KMS-11 (cell line): ENCODE measurements around the gene FAHD2B.
A peak's percentile ranks its signal among the peaks of the same experiment; 100 is the strongest.
"Not testable (repeated sequence)": the region's sequence is repeated elsewhere in the genome, so short reads cannot be mapped to it uniquely, and the experiment has no call there.

Source experiments
- H2AFZ ChIP-seq: fragments of 200-600 bp; sonication (generic); 2 replicates; pipeline ENCODE4 v1.6.1; 2016; ENCODE audit warnings: antibody characterized with exemption, mixed run types, low read depth
- H3K27ac ChIP-seq: fragments of 200-600 bp; sonication (generic); 2 replicates; pipeline ENCODE4 v1.6.1; 2016; ENCODE audit warnings: mild to moderate bottlenecking, mixed run types
- H3K27me3 ChIP-seq: fragments of 200-600 bp; sonication (generic); 2 replicates; pipeline ENCODE4 v1.6.1; 2017; ENCODE audit warnings: mild to moderate bottlenecking, low read depth, mixed run types, moderate library complexity; ENCODE audit not compliant: insufficient read depth
- H3K36me3 ChIP-seq: fragments of 200-600 bp; sonication (generic); 2 replicates; pipeline ENCODE4 v1.6.1; 2017; ENCODE audit warnings: mild to moderate bottlenecking, mixed run types; ENCODE audit not compliant: insufficient read depth
- H3K4me1 ChIP-seq: fragments of 200-600 bp; sonication (generic); 2 replicates; pipeline ENCODE4 v1.6.1; 2016; ENCODE audit warnings: mild to moderate bottlenecking, low read depth, mixed run types; ENCODE audit not compliant: poor library complexity, severe bottlenecking
- H3K4me2 ChIP-seq: fragments of 200-600 bp; sonication (generic); 2 replicates; pipeline ENCODE4 v1.7.0; 2016; ENCODE audit warnings: mild to moderate bottlenecking, mixed run types
- H3K4me3 ChIP-seq: fragments of 200-600 bp; sonication (generic); IDR thresholded peaks from 2 replicates; pipeline ENCODE4 v1.6.1; 2017; ENCODE audit warnings: low read depth, low read length, mixed read lengths; ENCODE audit not compliant: insufficient read depth
- H3K79me2 ChIP-seq: fragments of 200-600 bp; sonication (generic); 2 replicates; pipeline ENCODE4 v1.6.1; 2016; ENCODE audit warnings: low read depth, mixed run types; ENCODE audit not compliant: insufficient read depth
- H3K9ac ChIP-seq: fragments of 200-600 bp; sonication (generic); 2 replicates; pipeline ENCODE4 v1.6.1; 2016; ENCODE audit warnings: mild to moderate bottlenecking, mixed run types
- H4K20me1 ChIP-seq: fragments of 200-600 bp; sonication (generic); 2 replicates; pipeline ENCODE4 v1.6.1; 2016; ENCODE audit warnings: mild to moderate bottlenecking, mixed run types; ENCODE audit not compliant: insufficient read depth
- TF ChIP-seq, protein P1 (sequence below): fragments of 200-600 bp; sonication (generic); conservative IDR thresholded peaks from 2 replicates; pipeline ENCODE4 v1.6.1; 2017; ENCODE audit warnings: low read depth, mild to moderate bottlenecking, antibody characterized with exemption, low read length, moderate library complexity, mixed read lengths

Gene FAHD2B

GRCh38 chr2:97098786-97099372 lies 4.2 kb upstream of the FAHD2B start:
- not testable (repeated sequence) for H3K4me1 ChIP-seq, H4K20me1 ChIP-seq, H3K36me3 ChIP-seq, H3K27me3 ChIP-seq, H3K9ac ChIP-seq, H3K79me2 ChIP-seq, H3K4me3 ChIP-seq, H3K27ac ChIP-seq, H3K4me2 ChIP-seq, H2AFZ ChIP-seq

GRCh38 chr2:97095661-97096060 lies 979 bp upstream of the FAHD2B start:
- Histone ChIP-seq H3K79me2 (no peaks in the 10 kb centered on the region), H3K4me2 (peak overlapping the region; percentile 54; the same call in 1 of the 2 replicates), H3K9ac (no peak overlapping the region; the same call in 1 of the 2 replicates), H3K36me3 (no peaks in the 10 kb centered on the region), H3K27me3 (no peaks in the 10 kb centered on the region), H3K4me1 (no peaks in the 10 kb centered on the region), H3K27ac (no peak overlapping the region), H2AFZ (peak overlapping the region; percentile 67; the same call in 1 of the 2 replicates), H3K4me3 (no peak overlapping the region), H4K20me1 (no peaks in the 10 kb centered on the region)
- TF ChIP-seq, protein P1, sequence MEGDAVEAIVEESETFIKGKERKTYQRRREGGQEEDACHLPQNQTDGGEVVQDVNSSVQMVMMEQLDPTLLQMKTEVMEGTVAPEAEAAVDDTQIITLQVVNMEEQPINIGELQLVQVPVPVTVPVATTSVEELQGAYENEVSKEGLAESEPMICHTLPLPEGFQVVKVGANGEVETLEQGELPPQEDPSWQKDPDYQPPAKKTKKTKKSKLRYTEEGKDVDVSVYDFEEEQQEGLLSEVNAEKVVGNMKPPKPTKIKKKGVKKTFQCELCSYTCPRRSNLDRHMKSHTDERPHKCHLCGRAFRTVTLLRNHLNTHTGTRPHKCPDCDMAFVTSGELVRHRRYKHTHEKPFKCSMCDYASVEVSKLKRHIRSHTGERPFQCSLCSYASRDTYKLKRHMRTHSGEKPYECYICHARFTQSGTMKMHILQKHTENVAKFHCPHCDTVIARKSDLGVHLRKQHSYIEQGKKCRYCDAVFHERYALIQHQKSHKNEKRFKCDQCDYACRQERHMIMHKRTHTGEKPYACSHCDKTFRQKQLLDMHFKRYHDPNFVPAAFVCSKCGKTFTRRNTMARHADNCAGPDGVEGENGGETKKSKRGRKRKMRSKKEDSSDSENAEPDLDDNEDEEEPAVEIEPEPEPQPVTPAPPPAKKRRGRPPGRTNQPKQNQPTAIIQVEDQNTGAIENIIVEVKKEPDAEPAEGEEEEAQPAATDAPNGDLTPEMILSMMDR = no peak

GRCh38 chr2:97093983-97094771 lies 505 bp downstream of the FAHD2B start:
- not testable (repeated sequence) for H3K27me3 ChIP-seq, H3K27ac ChIP-seq, H2AFZ ChIP-seq, H3K9ac ChIP-seq, H3K79me2 ChIP-seq, H4K20me1 ChIP-seq, H3K4me1 ChIP-seq, H3K4me3 ChIP-seq, H3K36me3 ChIP-seq
- H3K4me2 ChIP-seq = 0 out of 2 replicates have a peak overlapping the region, but pooled peaks have one; percentile 23

GRCh38 chr2:97092946-97093345 lies 1.7 kb downstream of the FAHD2B start:
- not testable (repeated sequence) for H2AFZ ChIP-seq, H3K27me3 ChIP-seq, H4K20me1 ChIP-seq, H3K4me2 ChIP-seq, H3K36me3 ChIP-seq, H3K79me2 ChIP-seq, H3K4me3 ChIP-seq, H3K4me1 ChIP-seq, H3K27ac ChIP-seq, H3K9ac ChIP-seq

GRCh38 chr2:97088706-97089105 lies 6.0 kb downstream of the FAHD2B start:
- not testable (repeated sequence) for H3K9ac ChIP-seq, H2AFZ ChIP-seq, H3K27me3 ChIP-seq, H3K4me3 ChIP-seq, H3K4me1 ChIP-seq, H4K20me1 ChIP-seq, H3K4me2 ChIP-seq, H3K36me3 ChIP-seq, H3K27ac ChIP-seq, H3K79me2 ChIP-seq

- not testable (repeated sequence) for H3K36me3 ChIP-seq, H3K4me3 ChIP-seq, H3K27me3 ChIP-seq, H2AFZ ChIP-seq, H3K27ac ChIP-seq, H4K20me1 ChIP-seq, H3K4me1 ChIP-seq, H3K4me2 ChIP-seq, H3K79me2 ChIP-seq, H3K9ac ChIP-seq
Measured at GRCh38 chr2:97085093-97085492, 9.6 kb downstream of the FAHD2B start.

DNA sequence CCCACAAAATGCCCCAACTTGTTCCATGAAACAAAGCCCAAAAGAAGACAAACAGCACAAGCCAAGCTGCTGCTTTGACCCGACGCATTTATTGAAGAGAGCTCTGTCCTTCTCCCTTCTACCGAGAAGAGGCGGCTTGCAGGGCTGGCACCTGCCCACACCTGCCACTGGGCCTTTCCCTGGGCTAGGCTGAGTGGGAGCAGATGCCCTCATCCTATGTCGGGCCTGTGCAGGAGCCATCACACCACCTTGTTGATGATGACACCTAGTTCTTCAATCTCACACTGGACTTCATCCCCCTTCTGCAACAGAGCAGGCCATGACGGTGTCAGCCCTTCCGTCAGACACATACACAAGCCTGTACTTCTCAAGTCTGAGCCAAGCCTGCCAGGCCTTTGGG lies 11.2 kb downstream of the FAHD2B start:
- not testable (repeated sequence) for H3K27me3 ChIP-seq, H3K4me1 ChIP-seq, H3K9ac ChIP-seq, H2AFZ ChIP-seq, H3K4me2 ChIP-seq, H3K79me2 ChIP-seq, H3K4me3 ChIP-seq, H3K27ac ChIP-seq, H3K36me3 ChIP-seq, H4K20me1 ChIP-seq

DNA sequence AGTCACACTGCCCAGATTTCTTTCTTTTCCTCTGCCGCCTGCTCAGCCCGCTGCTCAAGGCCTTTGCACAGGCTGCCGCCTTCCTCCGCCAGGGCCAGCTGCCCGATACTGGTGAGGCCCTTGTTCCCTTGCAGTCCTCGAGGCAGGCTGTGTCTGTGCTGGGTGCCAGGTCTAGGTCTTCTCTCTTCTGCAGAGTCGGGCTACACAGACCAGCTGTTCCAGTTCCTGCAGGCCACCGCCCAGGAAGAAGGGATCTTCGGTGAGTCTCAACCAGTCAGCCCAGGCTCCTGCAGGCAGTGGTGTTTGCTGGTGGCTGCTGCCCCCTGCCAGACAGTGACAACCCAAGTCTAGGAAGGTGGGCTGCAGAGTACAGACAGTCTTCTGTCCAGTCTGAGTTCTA lies 12.5 kb downstream of the FAHD2B start:
- H4K20me1 ChIP-seq, H3K27me3 ChIP-seq, H3K4me3 ChIP-seq, H3K4me1 ChIP-seq, H3K9ac ChIP-seq, H3K36me3 ChIP-seq, H3K4me2 ChIP-seq, H3K27ac ChIP-seq, H3K79me2 ChIP-seq, H2AFZ ChIP-seq: not testable (repeated sequence)

GRCh38 chr2:97080855-97081254 lies 13.8 kb downstream of the FAHD2B start:
- not testable (repeated sequence) for H3K79me2 ChIP-seq, H3K27ac ChIP-seq, H3K27me3 ChIP-seq, H3K4me1 ChIP-seq, H3K4me2 ChIP-seq, H4K20me1 ChIP-seq, H2AFZ ChIP-seq, H3K36me3 ChIP-seq, H3K4me3 ChIP-seq, H3K9ac ChIP-seq
